Activated CD8-positive, alpha-beta memory T cell treated with anti-CD3 and anti-CD28 coated beads, Interleukin-2, amount 50 U/mL, for 24 hours (primary cell): Measurements from ENCODE around the gene LRRC28.

Experiments
- DNase-seq: peaks from one replicate; pipeline ENCODE4 v3.0.0-alpha.2; 2020; ENCODE audit errors: extremely low read depth

LRRC28 gene

DNA sequence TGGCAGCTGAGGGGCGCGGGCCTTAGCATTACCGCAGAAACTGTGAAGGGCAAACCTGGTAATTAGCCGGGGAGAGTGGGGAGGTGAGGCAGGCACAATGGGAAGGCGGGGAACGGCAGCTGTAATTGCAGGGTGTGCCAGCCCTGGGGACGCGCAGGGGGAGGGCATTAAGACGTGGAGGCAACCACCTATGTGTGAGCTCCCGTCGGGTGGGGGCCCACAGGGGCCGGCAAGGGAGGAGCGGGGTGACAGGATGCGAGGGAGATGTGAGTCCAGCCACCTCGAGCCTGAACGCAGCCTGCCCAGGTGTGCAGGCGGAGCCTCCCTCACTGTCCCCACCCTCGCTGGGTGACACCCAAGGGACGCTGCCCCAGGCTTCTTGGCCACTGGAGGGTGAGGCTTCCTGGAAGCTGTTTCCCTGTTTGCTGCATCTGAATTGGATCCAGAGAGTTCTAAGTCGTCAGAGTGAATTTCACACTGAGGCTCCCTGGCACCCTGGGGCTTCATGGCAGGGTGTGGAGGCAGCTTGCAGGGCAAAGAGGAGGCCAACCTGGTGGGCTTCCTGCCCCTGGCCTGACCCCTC lies 183.9 kb downstream of the LRRC28 start:
- no peak for DNase-seq

GRCh38 chr15:99435877-99436541 lies 184.7 kb downstream of the LRRC28 start:
- no peak for DNase-seq

GRCh38 chr15:99436542-99437314 lies 185.4 kb downstream of the LRRC28 start:
- DNase-seq = no peak

GRCh38 chr15:99437315-99438223 lies 186.3 kb downstream of the LRRC28 start:
- no peak for DNase-seq

- DNase-seq = no peak
Measured at GRCh38 chr15:99438224-99438585, 186.9 kb downstream of the LRRC28 start.

- no peak for DNase-seq
Measured at GRCh38 chr15:99438691-99439523, 187.6 kb downstream of the LRRC28 start.

DNA sequence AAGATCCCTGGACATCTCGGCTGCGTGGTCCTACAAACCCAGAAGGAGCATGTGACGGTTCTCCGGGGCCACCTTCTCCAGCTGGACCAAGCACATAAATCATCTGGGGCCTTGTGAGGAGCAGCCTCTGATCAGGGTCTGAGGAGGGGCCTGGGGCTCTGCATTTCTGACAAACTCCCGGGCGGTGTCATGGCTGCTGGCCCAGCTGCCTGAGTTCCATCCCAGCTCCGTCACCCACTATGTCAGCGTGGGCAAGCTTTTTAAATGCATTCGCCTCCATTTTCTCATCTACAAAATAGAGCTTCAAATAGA lies 188.2 kb downstream of the LRRC28 start:
- DNase-seq = no peak

- DNase-seq = no peak
Measured at GRCh38 chr15:99440029-99440428, 188.7 kb downstream of the LRRC28 start.
